H9 (cell line): ENCODE data around the gene OVOL1. TPM values are rescaled to one million over a fixed set of nuclear protein-coding genes. Genes with fewer than 3 reads are reported as not detected.

Experiments
- DNase-seq: peaks from one replicate; pipeline ENCODE4 v3.0.0-alpha.2; 2017
- H2AFZ ChIP-seq: one replicate; pipeline ENCODE4 v1.6.1; 2013; ENCODE audit warnings: mild to moderate bottlenecking, low read length, control low read depth, moderate library complexity
- H2AK5ac ChIP-seq: 2 replicates; pipeline ENCODE4 v1.6.1; 2013; ENCODE audit warnings: low read length, control low read depth, mixed read lengths; ENCODE audit not compliant: insufficient read length
- H2BK120ac ChIP-seq: one replicate; pipeline ENCODE4 v1.6.1; 2013; ENCODE audit warnings: low read depth, mild to moderate bottlenecking, low read length, control low read depth, inconsistent platforms; ENCODE audit not compliant: poor library complexity, severe bottlenecking
- H2BK12ac ChIP-seq: 2 replicates; pipeline ENCODE4 v1.6.1; 2013; ENCODE audit warnings: low read length, control low read depth, mixed read lengths, low read depth; ENCODE audit not compliant: insufficient read length
- H2BK15ac ChIP-seq: 2 replicates; pipeline ENCODE4 v1.6.1; 2013; ENCODE audit warnings: low read depth, low read length, control low read depth
- H2BK20ac ChIP-seq: one replicate; pipeline ENCODE4 v1.6.1; 2013; ENCODE audit warnings: low read depth, mild to moderate bottlenecking, low read length, control low read depth, inconsistent platforms; ENCODE audit not compliant: poor library complexity, severe bottlenecking
- H2BK5ac ChIP-seq: 2 replicates; pipeline ENCODE4 v1.6.1; 2013; ENCODE audit warnings: low read length, control low read depth, mixed read lengths; ENCODE audit not compliant: insufficient read length
- H3K14ac ChIP-seq: 2 replicates; pipeline ENCODE4 v1.6.1; 2013; ENCODE audit warnings: low read length, control low read depth; ENCODE audit not compliant: insufficient read depth
- H3K18ac ChIP-seq: 2 replicates; pipeline ENCODE4 v1.6.1; 2013; ENCODE audit warnings: low read depth, mild to moderate bottlenecking, mixed read lengths, low read length, control low read depth; ENCODE audit not compliant: insufficient read length
- H3K23ac ChIP-seq: 2 replicates; pipeline ENCODE4 v1.6.1; 2013; ENCODE audit warnings: low read length, control low read depth, mixed read lengths, low read depth; ENCODE audit not compliant: insufficient read length
- H3K23me2 ChIP-seq: 2 replicates; pipeline ENCODE4 v1.6.1; 2013; ENCODE audit warnings: low read depth, mild to moderate bottlenecking, mixed read lengths, low read length, control low read depth; ENCODE audit not compliant: insufficient read length, poor library complexity, severe bottlenecking
- H3K27ac ChIP-seq: 2 replicates; pipeline ENCODE4 v1.5.1; 2013; ENCODE audit warnings: low read length, control low read depth, mixed read lengths, low read depth; ENCODE audit not compliant: insufficient read length
- H3K27me3 ChIP-seq: 2 replicates; pipeline ENCODE4 v1.6.1; 2013; ENCODE audit warnings: low read length, control low read depth, inconsistent platforms; ENCODE audit not compliant: insufficient read depth
- H3K4ac ChIP-seq: 2 replicates; pipeline ENCODE4 v1.6.1; 2013; ENCODE audit warnings: low read depth, mild to moderate bottlenecking, control low read depth, inconsistent platforms, low read length, moderate library complexity
- H3K4me1 ChIP-seq: 2 replicates; pipeline ENCODE4 v1.6.1; 2013; ENCODE audit warnings: low read length, control low read depth, inconsistent platforms; ENCODE audit not compliant: insufficient read depth
- H3K4me2 ChIP-seq: 2 replicates; pipeline ENCODE4 v1.6.1; 2013; ENCODE audit warnings: low read length, control low read depth, mixed read lengths; ENCODE audit not compliant: insufficient read length, insufficient read depth
- H3K56ac ChIP-seq: 2 replicates; pipeline ENCODE4 v1.6.1; 2013; ENCODE audit warnings: low read depth, mild to moderate bottlenecking, mixed read lengths, low read length, control low read depth; ENCODE audit not compliant: insufficient read length
- H3K79me1 ChIP-seq: 2 replicates; pipeline ENCODE4 v1.6.1; 2013; ENCODE audit warnings: low read depth, mild to moderate bottlenecking, moderate library complexity, low read length, control low read depth, inconsistent platforms; ENCODE audit not compliant: insufficient read depth, poor library complexity, severe bottlenecking
- H3K79me2 ChIP-seq: 2 replicates; pipeline ENCODE4 v1.6.1; 2013; ENCODE audit warnings: low read length, control low read depth, inconsistent platforms; ENCODE audit not compliant: insufficient read depth
- H3K9ac ChIP-seq: 2 replicates; pipeline ENCODE4 v1.6.1; 2013; ENCODE audit warnings: low read length, control low read depth, mixed read lengths; ENCODE audit not compliant: insufficient read length; ENCODE audit errors: extremely low read depth
- H3K9me3 ChIP-seq: one replicate; pipeline ENCODE4 v1.6.1; 2013; ENCODE audit warnings: low read depth, low read length, inconsistent platforms; ENCODE audit not compliant: control insufficient read depth
- H3T11ph ChIP-seq: one replicate; pipeline ENCODE4 v1.6.1; 2013; ENCODE audit warnings: mild to moderate bottlenecking, low read length, control low read depth, inconsistent platforms
- H4K20me1 ChIP-seq: one replicate; pipeline ENCODE4 v1.6.1; 2013; ENCODE audit not compliant: control insufficient read depth, insufficient read length, insufficient read depth
- H4K5ac ChIP-seq: 2 replicates; pipeline ENCODE4 v1.6.1; 2013; ENCODE audit warnings: low read depth, mild to moderate bottlenecking, mixed read lengths, low read length, control low read depth; ENCODE audit not compliant: insufficient read length
- H4K8ac ChIP-seq: replicated peaks from 2 replicates; pipeline ENCODE4 v1.6.1; 2013; ENCODE audit warnings: low read length, control low read depth, mixed read lengths, low read depth; ENCODE audit not compliant: insufficient read length
- H4K91ac ChIP-seq: 2 replicates; pipeline ENCODE4 v1.6.1; 2013; ENCODE audit warnings: low read depth, mild to moderate bottlenecking, moderate library complexity, mixed read lengths, low read length, control low read depth; ENCODE audit not compliant: insufficient read length
- H3K27ac Mint-ChIP-seq, 3 experiments: 2 replicates in 2 of 3; 3 replicates in 1 of 3; pipeline ENCODE4 v1.8.0; 2020 to 2021; ENCODE audit warnings: mixed read lengths in 3 of 3, mild to moderate bottlenecking in 1 of 3, moderate library complexity in 1 of 3
- H3K27me3 Mint-ChIP-seq: 2 replicates; pipeline ENCODE4 v1.8.0; 2021; ENCODE audit warnings: low read depth, mild to moderate bottlenecking, moderate library complexity, mixed read lengths
- H3K36me3 Mint-ChIP-seq, 3 experiments: 2 replicates in 2 of 3; 3 replicates in 1 of 3; pipeline ENCODE4 v1.8.0; 2020 to 2021; ENCODE audit warnings: low read depth in 3 of 3, mixed read lengths in 3 of 3; ENCODE audit not compliant: insufficient read depth in 1 of 3
- H3K4me1 Mint-ChIP-seq, 2 experiments: 2 replicates each; pipeline ENCODE4 v1.8.0; 2020; ENCODE audit warnings: mixed read lengths in 2 of 2
- H3K4me3 Mint-ChIP-seq, 2 experiments: 2 replicates in 1 of 2; 3 replicates in 1 of 2; pipeline ENCODE4 v1.8.0; 2020 to 2021; ENCODE audit warnings: mild to moderate bottlenecking in 2 of 2, mixed read lengths in 2 of 2, moderate library complexity in 1 of 2
- H3K9me3 Mint-ChIP-seq, 2 experiments: 2 replicates in 1 of 2; 3 replicates in 1 of 2; pipeline ENCODE4 v1.8.0; 2020; ENCODE audit warnings: mild to moderate bottlenecking in 2 of 2, mixed read lengths in 2 of 2, moderate library complexity in 1 of 2
- WGBS: extraction: QIAGEN DNeasy Blood & Tissue Kit; methylation state at CpG from one replicate; pipeline ENCODE4 v1.1.7; 2013; ENCODE audit warnings: missing lambda C conversion rate, low lambda C conversion rate, mixed read lengths; ENCODE audit not compliant: insufficient read length; ENCODE audit errors: extremely low coverage; 5-methylcytosine and 5-hydroxymethylcytosine counted together
- total RNA-seq: library from RNA; stranded (reverse); gene quantifications from 2 replicates; pipeline ENCODE4 v1.2.1, GENCODE V29; 2021
- TF ChIP-seq, protein P1 (sequence below): fragments of 200-600 bp; sonication (generic); conservative IDR thresholded peaks from 3 replicates; pipeline ENCODE4 v1.8.0; 2021; ENCODE audit warnings: antibody characterized with exemption, mild to moderate bottlenecking

Gene OVOL1
- total RNA-seq, 1 experiment from 2014 or later = 5.1 TPM

DNA sequence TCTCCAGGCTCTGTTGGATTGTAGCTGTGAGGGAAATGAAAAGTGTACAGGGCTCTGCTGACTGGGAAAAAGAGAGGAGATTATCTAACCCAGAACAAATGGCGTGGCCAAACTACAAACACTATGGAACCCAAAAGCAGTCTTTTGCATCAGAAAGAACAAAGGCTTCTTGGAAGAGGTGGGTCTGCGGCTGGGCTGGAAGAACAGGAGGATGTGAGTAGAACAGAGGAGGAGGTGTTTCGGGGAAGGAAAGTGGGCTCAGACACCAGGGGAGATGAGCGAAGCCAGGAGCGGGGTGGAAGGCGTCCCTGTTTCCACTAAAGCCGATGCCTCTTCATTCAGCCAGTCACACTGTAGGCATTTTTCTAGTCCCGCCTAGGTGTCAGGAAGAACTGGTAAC, 12.0 kb downstream of the OVOL1 start:
- H3K27ac ChIP-seq = no peak overlapping the region
- no peak overlapping the region for H3K4me2 ChIP-seq
- Mint-ChIP-seq H3K4me3 (no peak overlapping the region; a peak in 1 of 5 replicates), H3K27me3 (peaks cover 9% of the 10 kb centered on the region), H3K9me3 (no peaks in the 10 kb centered on the region), H3K4me1 (peaks cover 23 to 38% of the 10 kb centered on the region in 2 experiments), H3K36me3 (peaks cover 0 to 6% (median 0%) of the 10 kb centered on the region in 3 experiments; a peak in 1 of 7 replicates), H3K27ac (peak overlapping the region in 1 of 3 experiments; percentile 7; a peak in 1 of 7 replicates)
- H3T11ph ChIP-seq = no peak overlapping the region
- H3K56ac ChIP-seq = no peak overlapping the region
- H3K9ac ChIP-seq = no peak overlapping the region
- no peak overlapping the region for H2BK5ac ChIP-seq
- no peak overlapping the region for H3K23ac ChIP-seq
- H3K18ac ChIP-seq = no peak overlapping the region
- WGBS = no CpG with 5 or more reads among the region's 8 CpGs
- no peak overlapping the region for H4K8ac ChIP-seq
- H2BK12ac ChIP-seq = no peak overlapping the region
- H3K9me3 ChIP-seq = no peaks in the 10 kb centered on the region
- no peak overlapping the region for H4K91ac ChIP-seq
- H3K4ac ChIP-seq = no peak overlapping the region
- no peaks in the 10 kb centered on the region for H3K79me2 ChIP-seq
- no peaks in the 10 kb centered on the region; the same call in 1 of the 2 replicates for H3K27me3 ChIP-seq
- H4K20me1 ChIP-seq = no peaks in the 10 kb centered on the region
- no peak overlapping the region for H2BK15ac ChIP-seq
- no peak overlapping the region for H2AFZ ChIP-seq
- no peak for DNase-seq
- H4K5ac ChIP-seq = no peak overlapping the region
- H3K23me2 ChIP-seq = no peaks in the 10 kb centered on the region
- H2BK20ac ChIP-seq = no peak overlapping the region
- no peaks in the 10 kb centered on the region for H3K4me1 ChIP-seq
- H3K79me1 ChIP-seq = no peaks in the 10 kb centered on the region
- TF ChIP-seq, protein P1, sequence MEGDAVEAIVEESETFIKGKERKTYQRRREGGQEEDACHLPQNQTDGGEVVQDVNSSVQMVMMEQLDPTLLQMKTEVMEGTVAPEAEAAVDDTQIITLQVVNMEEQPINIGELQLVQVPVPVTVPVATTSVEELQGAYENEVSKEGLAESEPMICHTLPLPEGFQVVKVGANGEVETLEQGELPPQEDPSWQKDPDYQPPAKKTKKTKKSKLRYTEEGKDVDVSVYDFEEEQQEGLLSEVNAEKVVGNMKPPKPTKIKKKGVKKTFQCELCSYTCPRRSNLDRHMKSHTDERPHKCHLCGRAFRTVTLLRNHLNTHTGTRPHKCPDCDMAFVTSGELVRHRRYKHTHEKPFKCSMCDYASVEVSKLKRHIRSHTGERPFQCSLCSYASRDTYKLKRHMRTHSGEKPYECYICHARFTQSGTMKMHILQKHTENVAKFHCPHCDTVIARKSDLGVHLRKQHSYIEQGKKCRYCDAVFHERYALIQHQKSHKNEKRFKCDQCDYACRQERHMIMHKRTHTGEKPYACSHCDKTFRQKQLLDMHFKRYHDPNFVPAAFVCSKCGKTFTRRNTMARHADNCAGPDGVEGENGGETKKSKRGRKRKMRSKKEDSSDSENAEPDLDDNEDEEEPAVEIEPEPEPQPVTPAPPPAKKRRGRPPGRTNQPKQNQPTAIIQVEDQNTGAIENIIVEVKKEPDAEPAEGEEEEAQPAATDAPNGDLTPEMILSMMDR = no peak
- H2AK5ac ChIP-seq = no peak overlapping the region
- H2BK120ac ChIP-seq = no peak overlapping the region
- no peak overlapping the region for H3K14ac ChIP-seq
